ENCODE measurements around the gene ZMYM2. TPM values are rescaled to one million over a fixed set of nuclear protein-coding genes. Genes with fewer than 3 reads are reported as not detected.

Gene ZMYM2
- total and polyA plus RNA-seq, 2 donors (not counting 1 experiment from before 2014, with no cell fraction given) = 37.3 to 63.4 TPM

GRCh38 chr13:20125783-20126165, 167.2 kb downstream of the ZMYM2 start:
- H3K27ac ChIP-seq (ENCODE audit: insufficient read depth, low read length) = no peak overlapping the region
- H3K27me3 ChIP-seq (ENCODE audit: control insufficient read depth, insufficient read depth, low read length) = no peaks in the 10 kb centered on the region
- peaks cover 11% of the 10 kb centered on the region for H3K4me1 ChIP-seq (ENCODE audit: control insufficient read depth, extremely low read depth, insufficient read depth, low read length)
- no peaks in the 10 kb centered on the region for H4K20me1 ChIP-seq (ENCODE audit: control insufficient read depth, extremely low read depth, insufficient read depth, low read length)
- H3K36me3 ChIP-seq (ENCODE audit: control insufficient read depth, insufficient read depth, low read length) = no peaks in the 10 kb centered on the region
- H3K4me3 ChIP-seq (replicated peaks in 1 of 4; ENCODE audit: control extremely low read depth in 1 of 4, insufficient read depth in 1 of 4, low read depth in 3 of 4, low read length in 4 of 4) = no peak overlapping the region
- H3K79me2 ChIP-seq (ENCODE audit: control insufficient read depth, insufficient read depth, low read length) = no peaks in the 10 kb centered on the region
- H3K9me3 ChIP-seq (ENCODE audit: control insufficient read depth, insufficient read depth, low read depth, low read length) = no peaks in the 10 kb centered on the region
- no peak overlapping the region for H3K9ac ChIP-seq (ENCODE audit: insufficient read depth, low read length)
- no peak overlapping the region for H2AFZ ChIP-seq (ENCODE audit: low read length)
- H3K4me2 ChIP-seq (ENCODE audit: extremely low read depth, insufficient read depth, low read length) = peak overlapping the region; percentile 37
- no peak for DNase-seq (ENCODE audit: low read depth in 2 of 2)
- TF ChIP-seq EZH2 (IDR thresholded peaks at IDR 0.05; ENCODE audit: low read length, missing control alignments) = no peak
- no peak for TF ChIP-seq CTCF (conservative IDR thresholded peaks at IDR 0.05 in 1 of 2, IDR thresholded peaks at IDR 0.05 in 1 of 2; ENCODE audit: low read depth in 1 of 2, low read length in 2 of 2)

GRCh38 chr13:20126541-20127261, 168.2 kb downstream of the ZMYM2 start:
- TF ChIP-seq EZH2 (IDR thresholded peaks at IDR 0.05; ENCODE audit: low read length, missing control alignments) (no peak), CTCF (conservative IDR thresholded peaks at IDR 0.05 in 1 of 2, IDR thresholded peaks at IDR 0.05 in 1 of 2; ENCODE audit: low read depth in 1 of 2, low read length in 2 of 2) (no peak)
- H3K27ac ChIP-seq (ENCODE audit: insufficient read depth, low read length) = no peak overlapping the region
- DNase-seq (ENCODE audit: low read depth in 2 of 2) = no peak
- H3K36me3 ChIP-seq (ENCODE audit: control insufficient read depth, insufficient read depth, low read length) = no peaks in the 10 kb centered on the region
- no peaks in the 10 kb centered on the region for H3K79me2 ChIP-seq (ENCODE audit: control insufficient read depth, insufficient read depth, low read length)
- H3K4me1 ChIP-seq (ENCODE audit: control insufficient read depth, extremely low read depth, insufficient read depth, low read length) = peaks cover 11% of the 10 kb centered on the region
- H4K20me1 ChIP-seq (ENCODE audit: control insufficient read depth, extremely low read depth, insufficient read depth, low read length) = no peaks in the 10 kb centered on the region
- H3K4me2 ChIP-seq (ENCODE audit: extremely low read depth, insufficient read depth, low read length) = no peak overlapping the region
- no peaks in the 10 kb centered on the region for H3K27me3 ChIP-seq (ENCODE audit: control insufficient read depth, insufficient read depth, low read length)
- no peak overlapping the region for H3K4me3 ChIP-seq (replicated peaks in 1 of 4; ENCODE audit: control extremely low read depth in 1 of 4, insufficient read depth in 1 of 4, low read depth in 3 of 4, low read length in 4 of 4)
- no peaks in the 10 kb centered on the region for H3K9me3 ChIP-seq (ENCODE audit: control insufficient read depth, insufficient read depth, low read depth, low read length)
- no peak overlapping the region for H2AFZ ChIP-seq (ENCODE audit: low read length)
- H3K9ac ChIP-seq (ENCODE audit: insufficient read depth, low read length) = no peak overlapping the region

GRCh38 chr13:20127262-20127561, 168.7 kb downstream of the ZMYM2 start:
- peak overlapping the region; percentile 67 for H3K4me2 ChIP-seq (ENCODE audit: extremely low read depth, insufficient read depth, low read length)
- H3K27me3 ChIP-seq (ENCODE audit: control insufficient read depth, insufficient read depth, low read length) = no peaks in the 10 kb centered on the region

More at GRCh38 chr13:20127262-20127561, 168.7 kb downstream of the ZMYM2 start:
- no peak for TF ChIP-seq CTCF (conservative IDR thresholded peaks at IDR 0.05 in 1 of 2, IDR thresholded peaks at IDR 0.05 in 1 of 2; ENCODE audit: low read depth in 1 of 2, low read length in 2 of 2)
- TF ChIP-seq EZH2 (IDR thresholded peaks at IDR 0.05; ENCODE audit: low read length, missing control alignments) = no peak
- Histone ChIP-seq H3K36me3 (ENCODE audit: control insufficient read depth, insufficient read depth, low read length) (no peaks in the 10 kb centered on the region), H4K20me1 (ENCODE audit: control insufficient read depth, extremely low read depth, insufficient read depth, low read length) (no peaks in the 10 kb centered on the region), H3K4me1 (ENCODE audit: control insufficient read depth, extremely low read depth, insufficient read depth, low read length) (peaks cover 11% of the 10 kb centered on the region), H3K79me2 (ENCODE audit: control insufficient read depth, insufficient read depth, low read length) (no peaks in the 10 kb centered on the region), H2AFZ (ENCODE audit: low read length) (peak overlapping the region; percentile 88), H3K9me3 (ENCODE audit: control insufficient read depth, insufficient read depth, low read depth, low read length) (no peaks in the 10 kb centered on the region), H3K4me3 (replicated peaks in 1 of 4; ENCODE audit: control extremely low read depth in 1 of 4, insufficient read depth in 1 of 4, low read depth in 3 of 4, low read length in 4 of 4) (peak overlapping the region in 1 of 4 experiments; percentile 46), H3K27ac (ENCODE audit: insufficient read depth, low read length) (peak overlapping the region; percentile 50), H3K9ac (ENCODE audit: insufficient read depth, low read length) (peak overlapping the region; percentile 74)
- no peak for DNase-seq (ENCODE audit: low read depth in 2 of 2)

Data from fibroblast of lung (primary cell).